Measurements from ENCODE around the gene SEBOX.

DNA sequence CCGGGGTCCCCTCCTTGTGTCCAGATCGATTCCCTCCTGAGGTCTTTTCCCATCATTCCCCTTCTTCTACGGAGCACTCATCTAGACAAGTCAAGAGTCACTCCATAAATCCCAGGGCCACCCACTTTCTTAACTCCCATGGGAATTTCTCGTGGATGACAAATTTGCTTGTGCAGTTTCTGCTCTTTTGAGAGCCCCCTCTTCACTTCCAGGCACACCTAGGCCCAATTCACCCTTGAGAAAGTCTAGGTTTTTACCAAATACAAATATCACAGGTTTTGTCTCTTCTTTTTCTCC is 7.2 kb downstream of the SEBOX start:
- no peak for TF ChIP-seq CTCF (IDR thresholded peaks at IDR 0.05)
- TF ChIP-seq POLR2A (IDR thresholded peaks at IDR 0.05) = no peak
